CD4-positive, alpha-beta T cell treated with Interleukin-17A for 1 hour (primary cell): ENCODE results near the gene CBFB.

Experiments used
- DNase-seq: peaks from one replicate; pipeline ENCODE4 v3.0.0-alpha.2; 2020

Gene CBFB

GRCh38 chr16:67142342-67142741 is 113.4 kb downstream of the CBFB start:
- DNase-seq: no peak

DNA sequence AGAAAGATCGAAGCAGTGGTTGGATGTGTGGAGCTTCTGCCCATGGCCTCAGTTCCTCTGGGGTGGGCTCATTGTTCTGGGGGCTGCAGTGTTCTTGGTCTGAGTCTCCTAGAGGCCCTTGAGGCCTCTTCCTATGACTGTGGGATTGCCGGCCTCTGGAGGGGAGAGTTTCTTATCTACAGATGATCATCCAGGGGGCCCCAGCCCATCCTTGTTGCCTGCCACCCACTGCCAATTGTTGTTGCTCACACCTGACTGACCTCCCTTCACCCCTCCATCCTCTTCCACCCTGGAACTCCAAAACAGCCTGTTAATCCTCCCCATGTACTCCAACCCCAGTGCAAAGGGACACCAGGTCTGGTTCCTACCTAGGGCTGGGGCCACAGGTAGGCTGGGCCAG is 116.0 kb downstream of the CBFB start:
- no peak for DNase-seq

- DNase-seq: no peak
Observed at GRCh38 chr16:67145746-67146145, 116.8 kb downstream of the CBFB start.

GRCh38 chr16:67146523-67147357 is 117.8 kb downstream of the CBFB start:
- DNase-seq: no peak

GRCh38 chr16:67147437-67148140 is 118.6 kb downstream of the CBFB start:
- DNase-seq: no peak

DNA sequence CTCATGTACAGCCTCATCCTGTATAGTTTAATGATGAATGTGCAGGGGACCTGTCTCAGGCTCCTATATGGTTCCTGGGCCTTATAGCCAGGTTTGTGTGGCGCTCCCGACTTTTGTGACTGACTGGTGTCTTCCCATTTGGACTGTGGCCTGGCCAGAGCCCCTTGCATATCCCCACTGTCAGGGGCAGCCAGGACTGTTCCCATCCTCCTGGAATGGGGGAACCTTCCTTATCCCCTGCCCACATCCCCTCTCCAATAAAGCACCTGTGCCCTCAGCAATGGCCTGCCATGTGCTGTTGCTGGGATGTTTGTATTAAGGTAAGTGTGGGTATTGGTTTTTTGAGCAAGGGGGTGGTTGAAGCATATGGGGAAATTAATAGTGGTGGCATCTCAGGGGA is 119.3 kb downstream of the CBFB start:
- no peak for DNase-seq

DNA sequence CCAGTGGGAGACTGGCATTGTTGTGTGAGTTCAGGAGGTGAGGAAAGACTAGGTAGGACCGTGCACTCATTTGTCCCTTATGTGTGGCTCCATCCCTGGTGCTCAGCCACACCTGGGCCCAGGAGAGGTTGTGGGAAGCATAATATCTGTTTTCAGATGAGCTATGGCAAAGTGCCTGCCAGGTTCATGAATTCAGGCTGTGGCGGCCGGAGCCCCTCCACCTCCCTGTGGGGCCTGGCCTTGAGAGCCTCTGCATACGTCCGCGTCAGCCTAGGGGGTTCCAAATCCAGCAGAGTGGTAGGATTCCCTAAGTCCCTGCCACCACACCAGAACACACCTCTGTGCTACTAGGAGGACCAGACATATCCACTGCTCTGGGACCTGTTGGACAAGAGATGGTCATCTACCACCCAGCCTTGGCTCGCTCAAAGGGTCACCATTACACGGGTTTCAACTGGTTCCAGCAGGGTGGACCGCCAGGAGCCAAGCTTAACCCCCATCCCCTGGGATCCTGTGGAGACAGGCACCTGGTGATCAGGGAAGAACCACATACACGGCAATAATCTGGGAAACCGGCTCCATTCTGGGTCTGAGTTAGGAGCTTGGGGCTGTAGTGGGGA is 119.8 kb downstream of the CBFB start:
- DNase-seq: no peak

GRCh38 chr16:67149276-67150046 is 120.5 kb downstream of the CBFB start:
- DNase-seq: no peak

DNA sequence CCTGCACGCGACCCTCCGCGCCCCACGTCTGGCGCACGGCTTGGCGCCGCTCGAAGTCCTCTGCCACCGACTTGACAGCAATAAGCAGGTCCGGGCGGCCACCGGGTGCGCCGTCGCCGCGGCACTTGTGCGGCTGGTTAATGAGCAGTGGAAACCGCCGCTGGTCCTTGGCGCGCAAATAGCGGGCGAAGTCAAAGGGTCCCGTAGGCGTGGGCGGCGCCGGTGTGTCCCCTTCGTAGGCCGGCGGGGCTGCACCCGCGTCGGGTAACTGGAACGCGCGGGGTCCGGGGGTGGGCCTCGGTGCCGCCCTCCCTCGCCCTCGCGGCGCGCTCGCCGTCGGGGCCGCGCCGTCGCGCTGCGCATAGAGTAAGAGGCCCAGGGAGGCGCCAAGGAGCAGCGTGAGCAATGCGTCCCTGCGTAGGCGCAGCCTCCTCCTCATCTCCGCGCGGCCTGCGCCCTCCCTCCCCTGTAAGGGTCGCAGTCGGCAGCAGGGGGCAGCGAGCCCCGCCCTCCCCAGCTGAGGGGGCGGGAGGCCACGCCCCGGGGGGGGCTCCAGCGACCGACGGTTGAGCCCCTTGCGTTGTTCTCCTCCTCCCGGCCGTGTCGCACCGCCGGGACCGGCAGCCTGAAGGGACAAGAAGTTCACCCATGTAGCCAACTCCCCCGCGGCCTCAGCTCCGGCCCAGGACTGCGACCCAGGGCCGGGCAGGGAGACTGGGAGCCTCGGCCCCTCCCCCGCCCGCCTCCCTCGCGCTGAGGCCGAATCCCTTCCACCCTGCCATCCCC is 121.3 kb downstream of the CBFB start:
- peak; percentile 50 for DNase-seq
